IMR-90 (cell line): ENCODE data around the gene LCN12. TPM values are rescaled to one million over a fixed set of nuclear protein-coding genes. Genes with fewer than 3 reads are reported as not detected.

Source experiments
- ATAC-seq: fragments of 200-7000 bp; cut with Tn5 transposase; 2 replicates; pipeline ENCODE4 v1.9.1; 2020; ENCODE audit warnings: low read depth, mild to moderate bottlenecking, moderate library complexity
- BruUV-seq: library from RNA; stranded (reverse); fragments of 400-500 nt; replicated peaks from 2 replicates; lab custom pipeline; 2021; lab: Mats Ljungman, UMichigan
- CTCF ChIA-PET: fragments of 300-600 bp; formaldehyde crosslinking; extraction: SDS; loops from one replicate; lab custom pipeline; 2021; ENCODE audit warnings: antibody characterized with exemption; lab: Yijun Ruan, JAX
- POLR2A ChIA-PET: fragments of 300-600 bp; sonication (Branson Sonifier 250); formaldehyde crosslinking; loops from one replicate; lab custom pipeline; 2022; ENCODE audit warnings: antibody characterized with exemption; ENCODE audit not compliant: unreplicated experiment; lab: Charles Lee
- DNase-seq: peaks from one replicate; pipeline ENCODE4 v3.0.0; 2013
- H2AFZ ChIP-seq: replicated peaks from 2 replicates; pipeline ENCODE3; 2013; ENCODE audit warnings: low read length, mild to moderate bottlenecking; ENCODE audit not compliant: poor library complexity
- H2AK5ac ChIP-seq: 2 replicates; pipeline ENCODE4 v1.6.1; 2013; ENCODE audit warnings: low read depth, low read length, inconsistent platforms
- H2AK9ac ChIP-seq: replicated peaks from 2 replicates; pipeline ENCODE3; 2013; ENCODE audit warnings: mild to moderate bottlenecking, low read depth, low read length, moderate library complexity; ENCODE audit not compliant: poor library complexity
- H2BK120ac ChIP-seq: 2 replicates; pipeline ENCODE4 v1.6.1; 2013; ENCODE audit warnings: low read depth, low read length, inconsistent platforms
- H2BK15ac ChIP-seq: 3 replicates; pipeline ENCODE4 v1.6.1; 2013; ENCODE audit warnings: low read depth, low read length, inconsistent platforms
- H2BK20ac ChIP-seq: 2 replicates; pipeline ENCODE4 v1.6.1; 2013; ENCODE audit warnings: low read depth, mild to moderate bottlenecking, inconsistent platforms, low read length, moderate library complexity
- H2BK5ac ChIP-seq: 2 replicates; pipeline ENCODE4 v1.6.1; 2013; ENCODE audit warnings: mild to moderate bottlenecking, low read depth, low read length, inconsistent platforms; ENCODE audit not compliant: poor library complexity, severe bottlenecking
- H3K14ac ChIP-seq: replicated peaks from 2 replicates; pipeline ENCODE4 v1.6.1; 2013; ENCODE audit warnings: low read depth, low read length, inconsistent platforms
- H3K18ac ChIP-seq: 2 replicates; pipeline ENCODE4 v1.6.1; 2013; ENCODE audit warnings: low read depth, low read length, control low read depth
- H3K23ac ChIP-seq: 2 replicates; pipeline ENCODE4 v1.6.1; 2013; ENCODE audit warnings: low read depth, low read length, inconsistent platforms
- H3K27ac ChIP-seq: 2 replicates; pipeline ENCODE4 v1.5.1; 2013; ENCODE audit warnings: mild to moderate bottlenecking, control low read depth, low read length; ENCODE audit not compliant: insufficient read depth
- H3K27me3 ChIP-seq: 2 replicates; pipeline ENCODE4 v1.6.1; 2013; ENCODE audit warnings: low read length; ENCODE audit not compliant: control insufficient read depth, insufficient read depth
- H3K36me3 ChIP-seq: 2 replicates; pipeline ENCODE4 v1.6.1; 2013; ENCODE audit warnings: low read length, mixed read lengths; ENCODE audit not compliant: control insufficient read depth, insufficient read depth
- H3K4ac ChIP-seq: 2 replicates; pipeline ENCODE4 v1.6.1; 2013; ENCODE audit warnings: low read depth, low read length, inconsistent platforms
- H3K4me1 ChIP-seq: 2 replicates; pipeline ENCODE4 v1.6.1; 2013; ENCODE audit warnings: low read length, mixed read lengths; ENCODE audit not compliant: control insufficient read depth, insufficient read depth
- H3K4me2 ChIP-seq: 2 replicates; pipeline ENCODE4 v1.6.1; 2013; ENCODE audit warnings: low read depth, mild to moderate bottlenecking, control low read depth, low read length, moderate library complexity
- H3K4me3 ChIP-seq: 2 replicates; pipeline ENCODE4 v1.5.1; 2013; ENCODE audit warnings: low read depth, mild to moderate bottlenecking, control low read depth, low read length, moderate library complexity; ENCODE audit not compliant: insufficient read depth
- H3K56ac ChIP-seq: 2 replicates; pipeline ENCODE4 v1.6.1; 2013; ENCODE audit warnings: low read length, inconsistent platforms; ENCODE audit not compliant: insufficient read depth; ENCODE audit errors: extremely low read depth
- H3K79me1 ChIP-seq, 2 experiments: 2 replicates each; pipeline ENCODE4 v1.6.1; 2013; ENCODE audit warnings: low read length in 2 of 2, inconsistent platforms in 1 of 2, low read depth in 1 of 2
- H3K9ac ChIP-seq: 2 replicates; pipeline ENCODE4 v1.6.1; 2013; ENCODE audit warnings: low read depth, low read length, control low read depth
- H3K9me1 ChIP-seq: 2 replicates; pipeline ENCODE4 v1.6.1; 2013; ENCODE audit warnings: low read length, inconsistent platforms; ENCODE audit not compliant: insufficient read depth
- H3K9me3 ChIP-seq: 2 replicates; pipeline ENCODE4 v1.6.1; 2013; ENCODE audit warnings: low read length; ENCODE audit not compliant: control insufficient read depth, insufficient read depth
- H4K20me1 ChIP-seq: 2 replicates; pipeline ENCODE4 v1.6.1; 2013; ENCODE audit warnings: low read length, inconsistent platforms; ENCODE audit not compliant: insufficient read depth
- H4K5ac ChIP-seq: 2 replicates; pipeline ENCODE4 v1.6.1; 2013; ENCODE audit warnings: mild to moderate bottlenecking, low read depth, low read length, control low read depth
- H4K8ac ChIP-seq, 2 experiments: 2 replicates each; pipeline ENCODE4 v1.6.1; 2013; ENCODE audit warnings: low read depth in 2 of 2, low read length in 2 of 2, control low read depth in 1 of 2, inconsistent platforms in 1 of 2
- H4K91ac ChIP-seq: 2 replicates; pipeline ENCODE4 v1.6.1; 2013; ENCODE audit warnings: low read depth, low read length, inconsistent platforms; ENCODE audit not compliant: insufficient read depth
- BHLHE40 ChIP-seq: fragments of 150-350 bp; IDR thresholded peaks from 2 replicates; pipeline ENCODE4 v1.6.1; 2016; ENCODE audit warnings: mild to moderate bottlenecking, low read depth, low read length
- CEBPB ChIP-seq: IDR thresholded peaks from 2 replicates; pipeline ENCODE4 v1.6.1; 2012; ENCODE audit warnings: low read depth, low read length, improper control_type of control experiment
- CHD1 ChIP-seq: IDR thresholded peaks from 2 replicates; pipeline ENCODE4 v1.6.1; 2012; ENCODE audit warnings: low read depth, low read length, improper control_type of control experiment
- FOS ChIP-seq: fragments of 150-350 bp; IDR thresholded peaks from 2 replicates; pipeline ENCODE4 v1.6.1; 2016; ENCODE audit warnings: low read depth, low read length
- MAFK ChIP-seq: IDR thresholded peaks from 2 replicates; pipeline ENCODE4 v1.6.1; 2012; ENCODE audit warnings: low read depth, low read length, improper control_type of control experiment
- NFE2L2 ChIP-seq: fragments of 150-350 bp; IDR thresholded peaks from 2 replicates; pipeline ENCODE4 v1.6.1; 2016; ENCODE audit warnings: low read depth, mild to moderate bottlenecking, low read length
- POLR2A ChIP-seq: IDR thresholded peaks from 2 replicates; pipeline ENCODE4 v1.6.1; 2012; ENCODE audit warnings: mild to moderate bottlenecking, low read depth, low read length
- RAD21 ChIP-seq: IDR thresholded peaks from 2 replicates; pipeline ENCODE4 v1.6.1; 2012; ENCODE audit warnings: low read length, improper control_type of control experiment
- RCOR1 ChIP-seq: IDR thresholded peaks from 2 replicates; pipeline ENCODE4 v1.6.1; 2012; ENCODE audit warnings: mild to moderate bottlenecking, low read length, improper control_type of control experiment; ENCODE audit not compliant: insufficient replicate concordance
- SMC3 ChIP-seq: fragments of 150-350 bp; IDR thresholded peaks from 2 replicates; pipeline ENCODE4 v1.6.1; 2016; ENCODE audit warnings: low read depth, mild to moderate bottlenecking, antibody characterized with exemption, low read length, moderate library complexity
- WGBS, 2 experiments: methylation state at CpG; one replicate each; pipeline versions ENCODE4 v1.1.5 to v1.1.7; 2013; ENCODE audit warnings: missing lambda C conversion rate in 2 of 2; ENCODE audit not compliant: insufficient read length in 1 of 2; ENCODE audit errors: extremely low coverage in 2 of 2; 5-methylcytosine and 5-hydroxymethylcytosine counted together
- dilution Hi-C: fragments of 300-500 bp; cut with HindIII; formaldehyde crosslinking; loops from one replicate; pipeline ENCODE4 v1.14.3; 2018; ENCODE audit warnings: low sequenced_read_pairs; ENCODE audit not compliant: unreplicated experiment
- in situ Hi-C: fragments of 300-500 bp; cut with MboI; formaldehyde crosslinking; loops from 3 replicates; pipeline ENCODE4 v1.14.3; 2019; ENCODE audit warnings: low sequenced_read_pairs, inconsistent platforms, mixed read lengths
- intact Hi-C: fragments of 100-400 bp; cut with micrococcal nuclease; formaldehyde crosslinking; loops from 2 replicates; pipeline ENCODE4 v1.10.0; 2022
- polyA plus RNA-seq, 3 experiments: library from polyadenylated mRNA; depleted of rRNA; stranded (reverse); fragments of >200 nt; gene quantifications; 2 replicates each; pipeline ENCODE4 v1.2.3, GENCODE V29; 2012; ENCODE audit warnings: low replicate concordance in 1 of 3
- total RNA-seq: library from RNA; depleted of rRNA; stranded (reverse); fragments of >200 nt; gene quantifications from 2 replicates; pipeline ENCODE4 v1.2.3, GENCODE V29; 2012
- TF ChIP-seq, protein P1 (sequence below): conservative IDR thresholded peaks from 2 replicates; pipeline ENCODE4 v1.5.1; 2012; ENCODE audit warnings: mild to moderate bottlenecking, low read depth, low read length, improper control_type of control experiment

The LCN12 gene
- total and polyA plus RNA-seq, 2 of the 4 experiments (the other 2 are of a cell fraction), result 0.12 TPM; not detected in 1

GRCh38 chr9:136972743-136973142, 20.7 kb downstream of the LCN12 start:
- Histone ChIP-seq H3K9me1 (no peaks in the 10 kb centered on the region), H2BK120ac (no peak overlapping the region), H2BK5ac (no peak overlapping the region), H4K91ac (no peak overlapping the region), H4K5ac (no peak overlapping the region), H2AFZ (no peak overlapping the region), H3K4me1 (peaks cover 7% of the 10 kb centered on the region; the same call in 1 of the 2 replicates), H3K4ac (no peak overlapping the region), H3K27ac (no peak overlapping the region), H2BK15ac (no peak overlapping the region), H4K8ac (no peak overlapping the region), H4K20me1 (no peaks in the 10 kb centered on the region), H3K18ac (no peak overlapping the region), H3K36me3 (no peaks in the 10 kb centered on the region), H3K14ac (no peak overlapping the region), H3K27me3 (peaks cover 17% of the 10 kb centered on the region; the same call in 1 of the 2 replicates), H3K9ac (no peak overlapping the region), H3K4me2 (no peak overlapping the region), H3K23ac (no peak overlapping the region), H2AK9ac (no peak overlapping the region), H2BK20ac (no peak overlapping the region), H3K9me3 (no peaks in the 10 kb centered on the region), H3K79me1 (no peaks in the 10 kb centered on the region), H3K4me3 (no peak overlapping the region), H3K56ac (no peak overlapping the region), H2AK5ac (no peak overlapping the region)
- DNase-seq, result no peak
- no peak for ATAC-seq
- no peak for TF ChIP-seq FOS
- TF ChIP-seq CEBPB, result no peak
- TF ChIP-seq MAFK, result no peak
- TF ChIP-seq BHLHE40, result no peak
- no peak for TF ChIP-seq SMC3
- TF ChIP-seq, protein P1, sequence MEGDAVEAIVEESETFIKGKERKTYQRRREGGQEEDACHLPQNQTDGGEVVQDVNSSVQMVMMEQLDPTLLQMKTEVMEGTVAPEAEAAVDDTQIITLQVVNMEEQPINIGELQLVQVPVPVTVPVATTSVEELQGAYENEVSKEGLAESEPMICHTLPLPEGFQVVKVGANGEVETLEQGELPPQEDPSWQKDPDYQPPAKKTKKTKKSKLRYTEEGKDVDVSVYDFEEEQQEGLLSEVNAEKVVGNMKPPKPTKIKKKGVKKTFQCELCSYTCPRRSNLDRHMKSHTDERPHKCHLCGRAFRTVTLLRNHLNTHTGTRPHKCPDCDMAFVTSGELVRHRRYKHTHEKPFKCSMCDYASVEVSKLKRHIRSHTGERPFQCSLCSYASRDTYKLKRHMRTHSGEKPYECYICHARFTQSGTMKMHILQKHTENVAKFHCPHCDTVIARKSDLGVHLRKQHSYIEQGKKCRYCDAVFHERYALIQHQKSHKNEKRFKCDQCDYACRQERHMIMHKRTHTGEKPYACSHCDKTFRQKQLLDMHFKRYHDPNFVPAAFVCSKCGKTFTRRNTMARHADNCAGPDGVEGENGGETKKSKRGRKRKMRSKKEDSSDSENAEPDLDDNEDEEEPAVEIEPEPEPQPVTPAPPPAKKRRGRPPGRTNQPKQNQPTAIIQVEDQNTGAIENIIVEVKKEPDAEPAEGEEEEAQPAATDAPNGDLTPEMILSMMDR, result no peak
- TF ChIP-seq POLR2A, result no peak
- TF ChIP-seq RAD21, result no peak
- no peak for TF ChIP-seq RCOR1
- no peak for TF ChIP-seq CHD1
- no peak for TF ChIP-seq NFE2L2
- no CpG with 5 or more reads among the region's 13 CpGs for WGBS, 2 experiments
- dilution Hi-C loops, result no loop called here
- POLR2A ChIA-PET, result no interaction called here
- in situ Hi-C loops, result no loop called here
- no TSS peak for BruUV-seq
- CTCF ChIA-PET, result no interaction called here
- intact Hi-C loops, result no loop called here
